Activated T-helper 1 cell treated with Interleukin-2 at 50 U/mL for 16 hours (primary cell): Measurements from ENCODE around the gene MLXIPL.

Experiments used
- DNase-seq: peaks from one replicate; pipeline ENCODE4 v3.0.0-alpha.2; 2020; ENCODE audit warnings: low read depth

Gene MLXIPL

DNA sequence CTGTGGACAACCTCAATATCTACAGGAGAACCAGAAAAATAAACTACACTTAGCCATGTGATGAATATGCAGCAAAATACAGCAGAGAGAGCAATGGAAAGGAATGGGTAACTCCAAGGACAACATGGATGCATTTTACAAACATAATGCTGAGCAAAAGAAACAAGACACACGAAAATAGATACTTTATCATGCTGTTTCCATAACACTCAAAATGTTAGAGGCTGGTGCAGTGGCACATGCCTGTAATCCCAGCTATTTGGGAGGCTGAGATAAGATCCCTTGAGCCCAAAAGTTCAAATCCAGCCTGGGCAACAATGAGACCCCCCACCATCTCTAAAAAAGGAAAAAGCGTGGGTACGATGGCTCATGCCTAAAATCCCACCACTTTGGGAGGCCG lies 75.1 kb downstream of the MLXIPL start:
- no peak for DNase-seq

DNA sequence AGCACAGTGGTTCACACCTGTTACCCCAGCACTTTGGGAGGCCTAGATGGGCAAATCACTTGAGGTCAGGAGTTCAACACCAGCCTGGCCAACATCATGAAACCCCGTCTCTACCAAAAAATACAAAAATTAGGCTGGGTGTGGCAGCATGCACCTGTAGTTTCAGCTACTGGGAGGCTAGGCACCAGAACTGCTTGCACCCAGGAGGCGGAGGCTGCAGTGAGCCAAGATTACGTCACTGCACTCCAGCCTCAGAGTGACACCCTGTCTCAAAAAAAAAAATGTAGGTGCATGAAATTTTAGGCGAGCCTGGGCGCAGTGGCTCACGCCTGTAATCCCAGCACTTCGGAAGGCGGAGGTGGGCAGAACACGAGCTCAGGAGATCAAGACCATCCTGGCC lies 76.5 kb downstream of the MLXIPL start:
- DNase-seq: no peak

DNA sequence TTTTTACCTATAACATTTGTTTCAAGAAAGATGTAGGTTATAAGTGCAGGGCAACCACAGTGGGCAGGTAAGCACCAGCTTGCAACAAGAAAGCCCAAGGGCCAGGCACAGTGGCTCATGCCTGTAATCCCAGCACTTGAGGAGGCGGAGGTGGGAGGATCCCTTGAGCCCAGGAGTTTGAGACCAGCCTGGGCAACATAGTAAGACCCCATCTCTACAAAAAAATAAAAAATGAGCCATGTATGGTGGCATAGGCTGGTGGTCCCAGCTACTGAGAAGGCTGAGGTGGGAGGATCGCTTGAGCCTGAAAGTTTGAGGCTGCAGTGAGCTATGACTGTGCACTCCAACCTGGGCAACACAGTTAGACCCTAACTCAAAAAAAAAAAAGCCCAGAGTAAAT lies 79.6 kb downstream of the MLXIPL start:
- no peak for DNase-seq
